Measurements from ENCODE around the gene ZNF226. TPM values are rescaled to one million over a fixed set of nuclear protein-coding genes. Genes with fewer than 3 reads are reported as not detected.

Gene ZNF226
- 4.9 and 9.3 TPM in 2 replicates for total RNA-seq

DNA sequence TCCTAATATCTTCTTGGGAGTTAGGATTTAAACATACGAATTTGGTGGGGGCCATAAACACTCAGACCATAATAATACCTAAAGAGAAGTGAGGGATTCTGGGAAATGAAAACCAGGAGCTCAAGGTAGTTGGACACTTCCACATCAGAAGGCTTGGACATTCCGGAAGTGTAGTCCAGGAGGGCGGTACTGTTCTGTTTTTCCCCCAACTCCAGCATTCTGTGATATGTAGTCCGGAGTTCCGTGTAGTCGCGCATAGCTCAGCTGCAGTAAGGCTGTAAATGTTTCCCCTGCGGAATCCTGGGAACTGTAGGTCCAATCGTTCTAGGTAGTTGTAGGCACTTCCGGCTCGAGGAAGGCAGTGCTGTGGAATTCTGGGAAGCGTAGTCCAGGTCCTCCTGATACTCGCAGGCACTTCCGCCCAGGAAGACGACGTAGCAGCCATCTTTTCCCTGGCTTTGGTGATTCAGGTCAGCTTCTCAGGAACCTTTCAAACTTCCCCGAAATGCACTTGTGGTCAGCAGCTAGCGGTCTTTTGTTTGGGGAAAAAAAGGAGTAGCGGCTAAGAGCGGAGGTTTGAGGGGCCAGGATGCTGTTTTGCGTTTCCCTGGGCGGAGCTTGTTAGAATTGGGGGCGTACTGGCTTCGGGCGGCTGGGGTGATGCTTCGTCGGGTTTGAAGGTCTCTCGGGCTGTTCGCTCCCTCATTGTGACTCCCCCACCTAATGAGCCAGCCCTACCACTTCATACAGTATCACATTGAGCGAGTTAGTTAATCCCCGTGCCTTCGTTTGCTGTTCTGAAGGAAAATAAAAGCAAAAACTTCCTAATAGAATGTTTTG lies at the start of gene ZNF226:
ZNF226 (plus strand) TSS at position 428 of the 840 bp plus-strand sequence. CDS start 4,981 bp downstream, outside the sequence.

DNA sequence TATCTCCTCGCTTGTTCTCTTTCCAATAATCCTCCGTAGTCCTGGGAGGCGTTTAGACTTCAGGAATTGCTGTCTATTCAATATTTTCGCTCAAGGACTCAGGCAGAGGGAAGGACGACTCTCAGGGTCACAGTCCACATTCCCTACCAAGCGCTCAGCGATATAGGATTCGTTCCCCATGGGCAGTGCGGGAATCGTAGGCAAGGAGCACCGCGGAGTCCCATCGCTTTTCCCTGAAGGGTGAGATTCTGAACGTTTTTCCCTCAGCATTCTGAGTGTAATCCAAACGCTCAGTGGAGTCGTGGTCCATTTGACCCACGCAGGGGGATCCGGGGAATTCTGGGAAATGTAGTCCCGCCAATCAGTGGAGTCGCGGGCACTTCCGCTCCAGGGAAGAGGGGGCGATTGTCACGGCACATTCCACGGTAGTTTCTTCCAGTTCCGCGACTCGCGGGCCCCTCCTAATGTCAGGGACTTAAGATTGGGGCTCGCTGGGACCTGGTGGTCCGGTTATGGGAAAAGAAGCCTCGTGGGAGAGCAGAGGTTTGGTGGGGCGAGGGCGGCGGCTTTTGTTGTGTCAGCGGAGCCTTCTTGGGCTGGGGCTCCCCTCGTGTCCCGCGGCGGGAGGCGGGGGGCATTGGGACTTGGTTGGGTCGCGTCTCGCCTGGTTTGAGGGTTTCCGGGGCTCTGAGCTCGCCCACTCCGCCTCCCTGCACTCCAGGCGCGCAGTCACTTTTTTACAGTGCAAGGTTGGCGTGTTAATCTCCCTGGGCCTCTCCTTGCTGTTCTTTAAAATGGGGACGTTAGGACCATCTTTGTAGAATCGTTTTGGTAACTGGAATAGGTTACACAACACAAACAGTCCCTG lies 23.5 kb upstream of the ZNF226 start, which contains the start of gene ZNF234:
ZNF234 (plus strand) TSS at position 364 of the 868 bp plus-strand sequence. CDS start 3,079 bp downstream, outside the sequence.

DNA sequence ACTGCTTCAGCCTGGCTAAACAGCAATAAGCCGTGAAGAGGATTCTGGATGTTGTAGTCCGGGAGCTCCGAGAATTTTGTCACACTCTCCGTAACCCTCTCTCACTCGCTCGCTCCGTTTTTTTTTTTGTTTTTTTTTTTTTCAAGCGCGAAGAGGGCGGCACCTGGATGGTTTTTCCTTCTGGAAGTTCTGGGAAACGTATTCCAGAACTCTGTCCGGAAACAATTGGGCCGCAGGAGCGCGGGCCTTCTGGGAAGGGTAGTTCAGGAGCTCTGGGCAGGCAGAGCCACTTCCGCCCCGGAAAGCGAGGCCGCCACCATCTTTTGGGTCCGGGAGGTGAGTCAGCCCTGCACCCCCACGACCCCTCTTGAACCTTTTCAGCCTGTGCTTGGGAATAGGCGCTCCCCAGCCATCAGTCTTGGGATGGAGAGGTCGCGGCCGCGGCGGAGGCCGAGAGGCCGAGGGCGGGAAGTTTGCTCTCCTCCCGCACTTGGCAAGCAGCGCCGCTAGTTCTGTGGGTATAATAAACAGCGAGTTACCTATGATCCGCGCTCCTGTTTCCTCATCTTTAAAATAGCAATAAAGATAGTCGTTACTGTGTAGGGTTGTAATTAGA lies 47.5 kb downstream of the ZNF226 start, which contains the start of gene ZNF227:
ZNF227 (plus strand) TSS at position 283 of the 616 bp plus-strand sequence. CDS start 5,261 bp downstream, outside the sequence.

Other genes starting within 250 kb of the ZNF226 start
- gene ZNF45, start 229.8 kb upstream of the ZNF226 start, total RNA-seq = 2.7 and 5.4 TPM in 2 replicates
- 0.79 and 1.8 TPM in 2 replicates for gene ZNF221, start 213.9 kb upstream of the ZNF226 start, total RNA-seq
- gene ZNF155, start 180.9 kb upstream of the ZNF226 start, total RNA-seq = 2.8 and 4.7 TPM in 2 replicates
- 1.3 and 1.4 TPM in 2 replicates for gene ZNF230, start 162.1 kb upstream of the ZNF226 start, total RNA-seq
- gene ZNF222, start 139.7 kb upstream of the ZNF226 start, total RNA-seq = 1.3 and 4.5 TPM in 2 replicates
- gene ZNF223, start 113.1 kb upstream of the ZNF226 start, total RNA-seq = 1.9 and 2.9 TPM in 2 replicates
- 1.6 and 1.7 TPM in 2 replicates for gene ZNF284, start 92.9 kb upstream of the ZNF226 start, total RNA-seq
- gene ZNF224, start 70.7 kb upstream of the ZNF226 start, total RNA-seq = 6.1 and 11.7 TPM in 2 replicates
- gene ZNF225, start 51.7 kb upstream of the ZNF226 start, total RNA-seq = 1.1 and 1.7 TPM in 2 replicates
- 3.3 and 3.6 TPM in 2 replicates for gene ZNF234, start 23.5 kb upstream of the ZNF226 start, total RNA-seq
- gene ZNF227, start 47.4 kb downstream of the ZNF226 start, total RNA-seq = 3.1 and 4.9 TPM in 2 replicates
- 0.07 TPM in 1 of 2 replicates, not detected in the other for gene ZNF233, start 94.8 kb downstream of the ZNF226 start, total RNA-seq
- gene ZNF235, start 139.9 kb downstream of the ZNF226 start, total RNA-seq = 0.88 and 2.0 TPM in 2 replicates
- gene ZNF112, start 191.6 kb downstream of the ZNF226 start, total RNA-seq = 1.5 and 2.2 TPM in 2 replicates
- gene ZNF285, start 236.5 kb downstream of the ZNF226 start, total RNA-seq = 2.0 and 2.9 TPM in 2 replicates

Data from airway epithelial cell (primary cell).